IMR-90 (cell line): ENCODE measurements around the gene SLC9A9. TPM values are rescaled to one million over a fixed set of nuclear protein-coding genes. Genes with fewer than 3 reads are reported as not detected.

ENCODE experiments used
- ATAC-seq: fragments of 200-7000 bp; cut with Tn5 transposase; 2 replicates; pipeline ENCODE4 v1.9.1; 2020; ENCODE audit warnings: low read depth, mild to moderate bottlenecking, moderate library complexity
- BruUV-seq: library from RNA; stranded (reverse); fragments of 400-500 nt; replicated peaks from 2 replicates; lab custom pipeline; 2021; lab: Mats Ljungman, UMichigan
- CTCF ChIA-PET: fragments of 300-600 bp; formaldehyde crosslinking; extraction: SDS; loops from one replicate; lab custom pipeline; 2021; ENCODE audit warnings: antibody characterized with exemption; lab: Yijun Ruan, JAX
- POLR2A ChIA-PET: fragments of 300-600 bp; sonication (Branson Sonifier 250); formaldehyde crosslinking; loops from one replicate; lab custom pipeline; 2022; ENCODE audit warnings: antibody characterized with exemption; ENCODE audit not compliant: unreplicated experiment; lab: Charles Lee
- DNase-seq: peaks from one replicate; pipeline ENCODE4 v3.0.0; 2013
- H2AFZ ChIP-seq: replicated peaks from 2 replicates; pipeline ENCODE3; 2013; ENCODE audit warnings: low read length, mild to moderate bottlenecking; ENCODE audit not compliant: poor library complexity
- H2AK5ac ChIP-seq: 2 replicates; pipeline ENCODE4 v1.6.1; 2013; ENCODE audit warnings: low read depth, low read length, inconsistent platforms
- H2AK9ac ChIP-seq: replicated peaks from 2 replicates; pipeline ENCODE3; 2013; ENCODE audit warnings: mild to moderate bottlenecking, low read depth, low read length, moderate library complexity; ENCODE audit not compliant: poor library complexity
- H2BK120ac ChIP-seq: 2 replicates; pipeline ENCODE4 v1.6.1; 2013; ENCODE audit warnings: low read depth, low read length, inconsistent platforms
- H2BK15ac ChIP-seq: 3 replicates; pipeline ENCODE4 v1.6.1; 2013; ENCODE audit warnings: low read depth, low read length, inconsistent platforms
- H2BK20ac ChIP-seq: 2 replicates; pipeline ENCODE4 v1.6.1; 2013; ENCODE audit warnings: low read depth, mild to moderate bottlenecking, inconsistent platforms, low read length, moderate library complexity
- H2BK5ac ChIP-seq: 2 replicates; pipeline ENCODE4 v1.6.1; 2013; ENCODE audit warnings: mild to moderate bottlenecking, low read depth, low read length, inconsistent platforms; ENCODE audit not compliant: poor library complexity, severe bottlenecking
- H3K14ac ChIP-seq: replicated peaks from 2 replicates; pipeline ENCODE4 v1.6.1; 2013; ENCODE audit warnings: low read depth, low read length, inconsistent platforms
- H3K18ac ChIP-seq: 2 replicates; pipeline ENCODE4 v1.6.1; 2013; ENCODE audit warnings: low read depth, low read length, control low read depth
- H3K23ac ChIP-seq: 2 replicates; pipeline ENCODE4 v1.6.1; 2013; ENCODE audit warnings: low read depth, low read length, inconsistent platforms
- H3K27ac ChIP-seq: 2 replicates; pipeline ENCODE4 v1.5.1; 2013; ENCODE audit warnings: mild to moderate bottlenecking, control low read depth, low read length; ENCODE audit not compliant: insufficient read depth
- H3K27me3 ChIP-seq: 2 replicates; pipeline ENCODE4 v1.6.1; 2013; ENCODE audit warnings: low read length; ENCODE audit not compliant: control insufficient read depth, insufficient read depth
- H3K36me3 ChIP-seq: 2 replicates; pipeline ENCODE4 v1.6.1; 2013; ENCODE audit warnings: low read length, mixed read lengths; ENCODE audit not compliant: control insufficient read depth, insufficient read depth
- H3K4ac ChIP-seq: 2 replicates; pipeline ENCODE4 v1.6.1; 2013; ENCODE audit warnings: low read depth, low read length, inconsistent platforms
- H3K4me1 ChIP-seq: 2 replicates; pipeline ENCODE4 v1.6.1; 2013; ENCODE audit warnings: low read length, mixed read lengths; ENCODE audit not compliant: control insufficient read depth, insufficient read depth
- H3K4me2 ChIP-seq: 2 replicates; pipeline ENCODE4 v1.6.1; 2013; ENCODE audit warnings: low read depth, mild to moderate bottlenecking, control low read depth, low read length, moderate library complexity
- H3K4me3 ChIP-seq: 2 replicates; pipeline ENCODE4 v1.5.1; 2013; ENCODE audit warnings: low read depth, mild to moderate bottlenecking, control low read depth, low read length, moderate library complexity; ENCODE audit not compliant: insufficient read depth
- H3K56ac ChIP-seq: 2 replicates; pipeline ENCODE4 v1.6.1; 2013; ENCODE audit warnings: low read length, inconsistent platforms; ENCODE audit not compliant: insufficient read depth; ENCODE audit errors: extremely low read depth
- H3K79me1 ChIP-seq, 2 experiments: 2 replicates each; pipeline ENCODE4 v1.6.1; 2013; ENCODE audit warnings: low read length in 2 of 2, inconsistent platforms in 1 of 2, low read depth in 1 of 2
- H3K9ac ChIP-seq: 2 replicates; pipeline ENCODE4 v1.6.1; 2013; ENCODE audit warnings: low read depth, low read length, control low read depth
- H3K9me1 ChIP-seq: 2 replicates; pipeline ENCODE4 v1.6.1; 2013; ENCODE audit warnings: low read length, inconsistent platforms; ENCODE audit not compliant: insufficient read depth
- H3K9me3 ChIP-seq: 2 replicates; pipeline ENCODE4 v1.6.1; 2013; ENCODE audit warnings: low read length; ENCODE audit not compliant: control insufficient read depth, insufficient read depth
- H4K20me1 ChIP-seq: 2 replicates; pipeline ENCODE4 v1.6.1; 2013; ENCODE audit warnings: low read length, inconsistent platforms; ENCODE audit not compliant: insufficient read depth
- H4K5ac ChIP-seq: 2 replicates; pipeline ENCODE4 v1.6.1; 2013; ENCODE audit warnings: mild to moderate bottlenecking, low read depth, low read length, control low read depth
- H4K8ac ChIP-seq, 2 experiments: 2 replicates each; pipeline ENCODE4 v1.6.1; 2013; ENCODE audit warnings: low read depth in 2 of 2, low read length in 2 of 2, control low read depth in 1 of 2, inconsistent platforms in 1 of 2
- H4K91ac ChIP-seq: 2 replicates; pipeline ENCODE4 v1.6.1; 2013; ENCODE audit warnings: low read depth, low read length, inconsistent platforms; ENCODE audit not compliant: insufficient read depth
- MAZ ChIP-seq: IDR thresholded peaks from 2 replicates; pipeline ENCODE4 v1.6.1; 2012; ENCODE audit warnings: low read depth, mild to moderate bottlenecking, low read length, improper control_type of control experiment, moderate library complexity, borderline replicate concordance
- MXI1 ChIP-seq: IDR thresholded peaks from 2 replicates; pipeline ENCODE4 v1.6.1; 2012; ENCODE audit warnings: low read depth, mild to moderate bottlenecking, low read length, moderate library complexity, borderline replicate concordance
- POLR2A ChIP-seq: IDR thresholded peaks from 2 replicates; pipeline ENCODE4 v1.6.1; 2012; ENCODE audit warnings: mild to moderate bottlenecking, low read depth, low read length
- whole genome bisulfite sequencing, 2 experiments: methylation state at CpG; one replicate each; pipeline versions ENCODE4 v1.1.5 to v1.1.7; 2013; ENCODE audit warnings: missing lambda C conversion rate in 2 of 2; ENCODE audit not compliant: insufficient read length in 1 of 2; ENCODE audit errors: extremely low coverage in 2 of 2; 5-methylcytosine and 5-hydroxymethylcytosine counted together
- dilution Hi-C: fragments of 300-500 bp; cut with HindIII; formaldehyde crosslinking; loops from one replicate; pipeline ENCODE4 v1.14.3; 2018; ENCODE audit warnings: low sequenced_read_pairs; ENCODE audit not compliant: unreplicated experiment
- in situ Hi-C: fragments of 300-500 bp; cut with MboI; formaldehyde crosslinking; loops from 3 replicates; pipeline ENCODE4 v1.14.3; 2019; ENCODE audit warnings: low sequenced_read_pairs, inconsistent platforms, mixed read lengths
- intact Hi-C: fragments of 100-400 bp; cut with micrococcal nuclease; formaldehyde crosslinking; loops from 2 replicates; pipeline ENCODE4 v1.10.0; 2022
- polyA plus RNA-seq, 3 experiments: library from polyadenylated mRNA; depleted of rRNA; stranded (reverse); fragments of >200 nt; gene quantifications; 2 replicates each; pipeline ENCODE4 v1.2.3, GENCODE V29; 2012; ENCODE audit warnings: low replicate concordance in 1 of 3
- total RNA-seq: library from RNA; depleted of rRNA; stranded (reverse); fragments of >200 nt; gene quantifications from 2 replicates; pipeline ENCODE4 v1.2.3, GENCODE V29; 2012
- TF ChIP-seq, protein P1 (sequence below): fragments of 150-350 bp; IDR thresholded peaks from 2 replicates; pipeline ENCODE4 v1.6.1; 2016; ENCODE audit warnings: low read depth, mild to moderate bottlenecking, low read length, moderate library complexity, borderline replicate concordance

SLC9A9 gene
- total and polyA plus RNA-seq, 2 of the 4 experiments (the other 2 are of a cell fraction): 1.4 to 2.3 TPM

DNA sequence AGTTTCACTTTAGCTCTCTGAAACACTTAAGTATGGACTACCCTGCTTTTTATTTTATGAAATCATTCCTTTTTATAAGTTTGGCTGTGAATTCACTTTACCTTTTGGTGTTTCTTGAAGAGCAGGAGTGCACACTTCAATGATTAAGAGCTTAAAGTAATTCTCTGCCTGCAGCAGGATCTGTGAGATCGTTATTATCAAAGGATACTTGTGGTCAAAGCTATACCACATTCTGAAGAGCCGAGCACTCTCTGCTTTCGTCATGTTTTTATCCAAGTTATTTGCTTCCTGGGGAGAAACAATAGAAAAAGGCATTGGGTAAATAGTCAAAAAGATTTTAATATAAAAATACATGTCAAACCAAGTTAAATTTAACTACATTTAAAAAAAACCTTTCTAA lies 485.0 kb downstream of the SLC9A9 start:
- no peaks in the 10 kb centered on the region for H3K79me1 ChIP-seq
- H3K4me2 ChIP-seq: no peak overlapping the region
- in situ Hi-C loops (no loop called here), dilution Hi-C loops (no loop called here), intact Hi-C loops (no loop called here)
- ChIA-PET CTCF (interaction anchor here (1.1 kb wide), 1 partner anchor 242 kb away, joined by 4 read pairs; no protein-coding TSS in a partner anchor), POLR2A (no interaction called here)
- WGBS, 2 experiments: 71% methylated on average over 1 of the region's 3 CpGs; no CpG with 5 or more reads in 1 of the 2 experiments
- no peak overlapping the region for H2AK5ac ChIP-seq
- H3K27ac ChIP-seq: no peak overlapping the region
- H3K36me3 ChIP-seq: no peaks in the 10 kb centered on the region
- no peak overlapping the region for H3K56ac ChIP-seq
- H4K5ac ChIP-seq: no peak overlapping the region
- no peak overlapping the region for H3K23ac ChIP-seq
- no peak overlapping the region for H3K18ac ChIP-seq
- no peak overlapping the region for H2AK9ac ChIP-seq
- TF ChIP-seq, protein P1, sequence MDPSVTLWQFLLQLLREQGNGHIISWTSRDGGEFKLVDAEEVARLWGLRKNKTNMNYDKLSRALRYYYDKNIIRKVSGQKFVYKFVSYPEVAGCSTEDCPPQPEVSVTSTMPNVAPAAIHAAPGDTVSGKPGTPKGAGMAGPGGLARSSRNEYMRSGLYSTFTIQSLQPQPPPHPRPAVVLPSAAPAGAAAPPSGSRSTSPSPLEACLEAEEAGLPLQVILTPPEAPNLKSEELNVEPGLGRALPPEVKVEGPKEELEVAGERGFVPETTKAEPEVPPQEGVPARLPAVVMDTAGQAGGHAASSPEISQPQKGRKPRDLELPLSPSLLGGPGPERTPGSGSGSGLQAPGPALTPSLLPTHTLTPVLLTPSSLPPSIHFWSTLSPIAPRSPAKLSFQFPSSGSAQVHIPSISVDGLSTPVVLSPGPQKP: no peak
- TF ChIP-seq MXI1 (no peak), MAZ (no peak), POLR2A (no peak)
- no peak overlapping the region for H2BK15ac ChIP-seq
- no peak overlapping the region for H3K4me3 ChIP-seq
- H3K4me1 ChIP-seq: no peaks in the 10 kb centered on the region
- H3K27me3 ChIP-seq: no peaks in the 10 kb centered on the region
- no peak overlapping the region for H2BK20ac ChIP-seq
- H4K91ac ChIP-seq: no peak overlapping the region
- no peak overlapping the region for H3K9ac ChIP-seq
- H2AFZ ChIP-seq: no peak overlapping the region
- no peak for DNase-seq
- H4K20me1 ChIP-seq: no peaks in the 10 kb centered on the region
- no peaks in the 10 kb centered on the region for H3K9me1 ChIP-seq
- no peak overlapping the region for H3K14ac ChIP-seq
- no peak overlapping the region for H4K8ac ChIP-seq
- H3K4ac ChIP-seq: no peak overlapping the region
- no peak for ATAC-seq
- no peak overlapping the region for H2BK120ac ChIP-seq
- no TSS peak for BruUV-seq
- no peak overlapping the region for H2BK5ac ChIP-seq
- H3K9me3 ChIP-seq: no peaks in the 10 kb centered on the region
